HG03469 (cell line): ENCODE results near the gene NEGR1.

Experiments used
- ATAC-seq: cut with Tn5 transposase; IDR thresholded peaks from one replicate; pipeline ENCODE4 v1.9.1; 2021; ENCODE audit warnings: mild to moderate bottlenecking, moderate library complexity, moderate number of reproducible peaks; ENCODE audit not compliant: unreplicated experiment

Gene NEGR1

GRCh38 chr1:71788113-71788512 is 494.2 kb downstream of the NEGR1 start:
- no peak for ATAC-seq

- no peak for ATAC-seq
These were observed 494.6 kb downstream of the NEGR1 start for GRCh38 chr1:71787699-71788098.

- ATAC-seq: no peak
These were observed 496.1 kb downstream of the NEGR1 start for GRCh38 chr1:71786218-71786617.

- ATAC-seq: no peak
These were observed 496.9 kb downstream of the NEGR1 start for GRCh38 chr1:71785450-71785849.

GRCh38 chr1:71785000-71785399 is 497.3 kb downstream of the NEGR1 start:
- ATAC-seq: no peak

- no peak for ATAC-seq
These were observed 498.1 kb downstream of the NEGR1 start for GRCh38 chr1:71784241-71784640.

GRCh38 chr1:71783071-71783470 is 499.3 kb downstream of the NEGR1 start:
- ATAC-seq: no peak

- no peak for ATAC-seq
These were observed 500.9 kb downstream of the NEGR1 start for GRCh38 chr1:71781450-71781849.

GRCh38 chr1:71780681-71781080 is 501.7 kb downstream of the NEGR1 start:
- peak; percentile 65 for ATAC-seq

GRCh38 chr1:71778940-71779339 is 503.4 kb downstream of the NEGR1 start:
- no peak for ATAC-seq

GRCh38 chr1:71777094-71777493 is 505.2 kb downstream of the NEGR1 start:
- no peak for ATAC-seq

GRCh38 chr1:71774705-71775104 is 507.6 kb downstream of the NEGR1 start:
- no peak for ATAC-seq

- no peak for ATAC-seq
These were observed 512.2 kb downstream of the NEGR1 start for GRCh38 chr1:71770121-71770520.

- ATAC-seq: no peak
These were observed 515.6 kb downstream of the NEGR1 start for GRCh38 chr1:71766748-71767147.

GRCh38 chr1:71762514-71763255 is 519.7 kb downstream of the NEGR1 start:
- no peak for ATAC-seq

GRCh38 chr1:71755441-71755840 is 526.9 kb downstream of the NEGR1 start:
- ATAC-seq: no peak

- no peak for ATAC-seq
These were observed 528.6 kb downstream of the NEGR1 start for GRCh38 chr1:71753746-71754145.

GRCh38 chr1:71745326-71745725 is 537.0 kb downstream of the NEGR1 start:
- ATAC-seq: no peak

GRCh38 chr1:71743862-71744261 is 538.5 kb downstream of the NEGR1 start:
- ATAC-seq: no peak

- no peak for ATAC-seq
These were observed 543.4 kb downstream of the NEGR1 start for GRCh38 chr1:71738910-71739309.

- ATAC-seq: no peak
These were observed 544.1 kb downstream of the NEGR1 start for GRCh38 chr1:71738256-71738655.

- ATAC-seq: no peak
These were observed 544.6 kb downstream of the NEGR1 start for GRCh38 chr1:71737768-71738167.

GRCh38 chr1:71733121-71733520 is 549.2 kb downstream of the NEGR1 start:
- ATAC-seq: no peak
